ENCODE results near the gene JAK1. TPM values are rescaled to one million over a fixed set of nuclear protein-coding genes. Genes with fewer than 3 reads are reported as not detected.

JAK1 gene
- total and polyA plus RNA-seq, 9 of the 15 experiments (the other 6 are each of a cell fraction or from before 2014, with no cell fraction given): 9.7 to 44.1 (median 42.5) TPM

- H3K27ac ChIP-seq (ENCODE audit: extremely low read depth, low read depth, low read length): no peak overlapping the region
- peaks cover 13% of the 10 kb centered on the region for H4K20me1 ChIP-seq (replicated peaks; ENCODE audit: control insufficient read depth, insufficient read depth, low read length)
- H3K9me1 ChIP-seq (ENCODE audit: control insufficient read depth, insufficient read depth, low read length): no peaks in the 10 kb centered on the region
- no peak overlapping the region for H2AFZ ChIP-seq (ENCODE audit: low read depth, low read length)
- no TSS peak for BruUV-seq (replicated peaks)
- ATAC-seq: no peak
- no peak for DNase-seq (ENCODE audit: extremely low read depth in 1 of 4, low spot score in 3 of 4)
- 78% methylated on average over 8 of the region's 8 CpGs for WGBS (ENCODE audit: insufficient coverage, low coverage, missing lambda C conversion rate)
- in situ Hi-C loops (cut with MboI) (no loop called here), intact Hi-C loops (cut with micrococcal nuclease) (loop anchor here (5.0 kb wide), 1 partner anchor 71 kb away; the partner anchor contains the start of gene JAK1)
- H3K4me3 ChIP-seq: no peak overlapping the region
- no peaks in the 10 kb centered on the region for H3K27me3 ChIP-seq (ENCODE audit: control insufficient read depth in 2 of 2, insufficient read depth in 2 of 2, low read length in 2 of 2)
- H3K4me2 ChIP-seq (ENCODE audit: insufficient read depth, low read length): no peak overlapping the region
- ChIA-PET CTCF (ENCODE audit: low intra/inter-chr PET ratio) (no interaction called here), POLR2A (interaction anchor here (0.9 to 1.8 kb wide), 2 partner anchors 9 to 10 kb away, joined by 3 to 6 read pairs; no protein-coding TSS in a partner anchor)
- FAIRE-seq: no peak
- peaks cover 63% of the 10 kb centered on the region for H3K79me2 ChIP-seq (ENCODE audit: control insufficient read depth, insufficient read depth, low read length)
- H3K36me3 ChIP-seq (ENCODE audit: control insufficient read depth, insufficient read depth, low read length): no peaks in the 10 kb centered on the region
- no peaks in the 10 kb centered on the region for H3K9me3 ChIP-seq (replicated peaks; ENCODE audit: control insufficient read depth, insufficient read depth, low read depth, low read length)
- no peak for TF ChIP-seq FOXA3 (CRISPR knock-in tag; conservative IDR thresholded peaks at IDR 0.05 in 1 of 2, IDR thresholded peaks at IDR 0.05 in 1 of 2)
- no peak for TF ChIP-seq PCBP1 (IDR thresholded peaks at IDR 0.05; ENCODE audit: low read depth, low read length, poor library complexity, severe bottlenecking)
- no peak for TF ChIP-seq HNRNPK (IDR thresholded peaks at IDR 0.05; ENCODE audit: low read depth, low read length, poor library complexity, severe bottlenecking)
- TF ChIP-seq KDM2B (CRISPR knock-in tag; IDR thresholded peaks at IDR 0.05): no peak
- TF ChIP-seq AFF1 (IDR thresholded peaks at IDR 0.05; ENCODE audit: low read depth in 1 of 2, partially characterized antibody in 2 of 2): no peak
- no peak for TF ChIP-seq FOXK2 (conservative IDR thresholded peaks at IDR 0.05 in 1 of 2, IDR thresholded peaks at IDR 0.05 in 1 of 2; ENCODE audit: low read depth in 2 of 2)
- TF ChIP-seq NR3C1 (CRISPR knock-in tag; IDR thresholded peaks at IDR 0.05): no peak
- H3K9ac ChIP-seq (ENCODE audit: insufficient read depth in 1 of 2, low read depth in 2 of 2, low read length in 2 of 2): no peak overlapping the region
- peaks cover 13 to 55% of the 10 kb centered on the region in 2 experiments; a peak in 4 of 5 replicates for H3K4me1 ChIP-seq (replicated peaks in 1 of 2; ENCODE audit: control insufficient read depth in 2 of 2, insufficient read depth in 2 of 2, low read length in 2 of 2)
Observed at GRCh38 chr1:64896551-64896950, 69.8 kb downstream of the JAK1 start.

Data from K562 (cell line).